ENCODE data around the gene AHRR. TPM values are rescaled to one million over a fixed set of nuclear protein-coding genes. Genes with fewer than 3 reads are reported as not detected.

Gene AHRR
- total and polyA plus RNA-seq, 2 experiments from 2014 or later, result 1.8 to 2.4 TPM

- H3K4me2 ChIP-seq, result no peak overlapping the region
- no peaks in the 10 kb centered on the region for H3K4me1 ChIP-seq (ENCODE audit: insufficient read depth)
- TF ChIP-seq, protein P1, sequence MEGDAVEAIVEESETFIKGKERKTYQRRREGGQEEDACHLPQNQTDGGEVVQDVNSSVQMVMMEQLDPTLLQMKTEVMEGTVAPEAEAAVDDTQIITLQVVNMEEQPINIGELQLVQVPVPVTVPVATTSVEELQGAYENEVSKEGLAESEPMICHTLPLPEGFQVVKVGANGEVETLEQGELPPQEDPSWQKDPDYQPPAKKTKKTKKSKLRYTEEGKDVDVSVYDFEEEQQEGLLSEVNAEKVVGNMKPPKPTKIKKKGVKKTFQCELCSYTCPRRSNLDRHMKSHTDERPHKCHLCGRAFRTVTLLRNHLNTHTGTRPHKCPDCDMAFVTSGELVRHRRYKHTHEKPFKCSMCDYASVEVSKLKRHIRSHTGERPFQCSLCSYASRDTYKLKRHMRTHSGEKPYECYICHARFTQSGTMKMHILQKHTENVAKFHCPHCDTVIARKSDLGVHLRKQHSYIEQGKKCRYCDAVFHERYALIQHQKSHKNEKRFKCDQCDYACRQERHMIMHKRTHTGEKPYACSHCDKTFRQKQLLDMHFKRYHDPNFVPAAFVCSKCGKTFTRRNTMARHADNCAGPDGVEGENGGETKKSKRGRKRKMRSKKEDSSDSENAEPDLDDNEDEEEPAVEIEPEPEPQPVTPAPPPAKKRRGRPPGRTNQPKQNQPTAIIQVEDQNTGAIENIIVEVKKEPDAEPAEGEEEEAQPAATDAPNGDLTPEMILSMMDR (IDR thresholded peaks at IDR 0.05; ENCODE audit: poor library complexity), result no peak
- TF ChIP-seq EZH2phosphoT487 (IDR thresholded peaks at IDR 0.05; ENCODE audit: low read depth, severe bottlenecking, unreplicated experiment) (no peak), EZH2 (IDR thresholded peaks at IDR 0.05; ENCODE audit: borderline replicate concordance) (no peak)
- H3K27ac ChIP-seq, result no peak overlapping the region
- H3K36me3 ChIP-seq (replicated peaks; ENCODE audit: insufficient read depth, low read depth), result no peaks in the 10 kb centered on the region
- no peaks in the 10 kb centered on the region for H3K9me2 ChIP-seq (replicated peaks; ENCODE audit: insufficient read depth)
- no peak overlapping the region for H2AFZ ChIP-seq
- no peak for DNase-seq (ENCODE audit: low spot score)
- H4K20me1 ChIP-seq (ENCODE audit: insufficient read depth, poor library complexity, severe bottlenecking), result no peaks in the 10 kb centered on the region
- peaks cover 7% of the 10 kb centered on the region for H3K9me3 ChIP-seq (ENCODE audit: low read depth)
- 91% methylated on average over 18 of the region's 18 CpGs for WGBS (ENCODE audit: low lambda C conversion rate, missing lambda C conversion rate)
- no peak overlapping the region for H3K4me3 ChIP-seq
- H3K79me2 ChIP-seq, result no peaks in the 10 kb centered on the region
- no peaks in the 10 kb centered on the region for H3K27me3 ChIP-seq
Observed at GRCh38 chr5:387491-388265, 66.2 kb downstream of the AHRR start.

GRCh38 chr5:388266-389196 lies 67.0 kb downstream of the AHRR start:
- Histone ChIP-seq H2AFZ (no peak overlapping the region), H3K4me1 (ENCODE audit: insufficient read depth) (peaks cover 5% of the 10 kb centered on the region), H3K79me2 (no peaks in the 10 kb centered on the region), H3K4me3 (no peak overlapping the region), H3K9me3 (ENCODE audit: low read depth) (peaks cover 7% of the 10 kb centered on the region), H3K27me3 (no peaks in the 10 kb centered on the region), H3K9me2 (replicated peaks; ENCODE audit: insufficient read depth) (no peaks in the 10 kb centered on the region), H4K20me1 (ENCODE audit: insufficient read depth, poor library complexity, severe bottlenecking) (no peaks in the 10 kb centered on the region), H3K36me3 (replicated peaks; ENCODE audit: insufficient read depth, low read depth) (no peaks in the 10 kb centered on the region), H3K27ac (no peak overlapping the region), H3K4me2 (no peak overlapping the region)
- WGBS (ENCODE audit: low lambda C conversion rate, missing lambda C conversion rate), result 92% methylated on average over 34 of the region's 34 CpGs
- peak; percentile 2 for DNase-seq (ENCODE audit: low spot score)
- no peak for TF ChIP-seq EZH2 (IDR thresholded peaks at IDR 0.05; ENCODE audit: borderline replicate concordance)
- no peak for TF ChIP-seq EZH2phosphoT487 (IDR thresholded peaks at IDR 0.05; ENCODE audit: low read depth, severe bottlenecking, unreplicated experiment)
- TF ChIP-seq, protein P1 (IDR thresholded peaks at IDR 0.05; ENCODE audit: poor library complexity), result no peak

DNA sequence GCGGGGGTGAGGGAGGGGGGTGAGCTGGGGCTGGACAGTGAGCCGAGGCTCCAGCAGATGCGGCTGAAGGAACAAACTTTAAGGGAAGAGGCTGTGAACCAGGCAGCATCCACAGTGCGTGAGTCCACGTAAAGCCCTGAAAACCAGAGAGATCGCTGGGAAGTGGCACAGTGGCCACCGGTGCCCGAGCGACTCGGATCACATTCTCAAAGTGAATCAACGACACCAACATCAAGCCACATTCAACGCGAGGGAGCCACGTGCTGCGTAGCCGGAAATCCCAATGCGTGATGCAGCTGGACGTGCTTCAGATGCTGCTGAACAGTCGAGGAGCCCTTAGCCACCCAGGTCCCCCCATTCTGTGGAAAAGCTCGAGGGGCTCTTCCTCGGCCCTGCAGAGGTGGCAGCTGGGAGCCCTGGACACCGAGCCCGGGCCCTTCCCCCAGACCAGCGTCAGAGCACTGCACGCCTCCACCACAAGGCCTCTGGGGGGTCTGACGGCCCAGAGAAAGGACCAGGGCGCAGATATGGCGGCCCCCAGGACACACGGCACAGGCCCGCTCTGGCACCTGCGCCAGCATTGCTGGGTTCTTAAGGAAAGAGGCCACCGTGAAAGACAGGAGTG lies 67.8 kb downstream of the AHRR start:
- H3K4me1 ChIP-seq (ENCODE audit: insufficient read depth), result peaks cover 9% of the 10 kb centered on the region
- 94% methylated on average over 30 of the region's 32 CpGs for WGBS (ENCODE audit: low lambda C conversion rate, missing lambda C conversion rate)
- H3K4me3 ChIP-seq, result no peak overlapping the region
- peaks cover 7% of the 10 kb centered on the region for H3K9me3 ChIP-seq (ENCODE audit: low read depth)
- H3K9me2 ChIP-seq (replicated peaks; ENCODE audit: insufficient read depth), result no peaks in the 10 kb centered on the region
- H3K27ac ChIP-seq, result no peak overlapping the region
- peak; percentile 2 for DNase-seq (ENCODE audit: low spot score)
- TF ChIP-seq EZH2phosphoT487 (IDR thresholded peaks at IDR 0.05; ENCODE audit: low read depth, severe bottlenecking, unreplicated experiment), result no peak
- TF ChIP-seq, protein P1 (IDR thresholded peaks at IDR 0.05; ENCODE audit: poor library complexity), result no peak
- no peak for TF ChIP-seq EZH2 (IDR thresholded peaks at IDR 0.05; ENCODE audit: borderline replicate concordance)
- H4K20me1 ChIP-seq (ENCODE audit: insufficient read depth, poor library complexity, severe bottlenecking), result no peaks in the 10 kb centered on the region
- H2AFZ ChIP-seq, result no peak overlapping the region
- H3K27me3 ChIP-seq, result no peaks in the 10 kb centered on the region
- H3K4me2 ChIP-seq, result no peak overlapping the region
- H3K79me2 ChIP-seq, result no peaks in the 10 kb centered on the region
- H3K36me3 ChIP-seq (replicated peaks; ENCODE audit: insufficient read depth, low read depth), result no peaks in the 10 kb centered on the region
